Neural progenitor cell (in vitro differentiated cells): Measurements from ENCODE around the gene ADH1C. TPM values are rescaled to one million over a fixed set of nuclear protein-coding genes. Genes with fewer than 3 reads are reported as not detected.
"Not testable (repeated sequence)": the region's sequence is repeated elsewhere in the genome, so short reads cannot be mapped to it uniquely, and the experiment has no call there.

Experiments
- DNase-seq: peaks from one replicate; pipeline ENCODE4 v3.0.0-alpha.2; 2016; ENCODE audit warnings: low spot score
- H2AFZ ChIP-seq: fragments of 200-600 bp; sonication (generic); replicated peaks from 2 replicates; pipeline ENCODE4 v1.6.1; 2016; ENCODE audit warnings: antibody characterized with exemption
- H3F3A ChIP-seq: fragments of 200-600 bp; sonication (generic); 2 replicates; pipeline ENCODE4 v1.6.1; 2016; ENCODE audit warnings: antibody characterized with exemption, low read depth
- H3K27ac ChIP-seq: fragments of 200-600 bp; sonication (generic); 2 replicates; pipeline ENCODE4 v1.5.1; 2016; ENCODE audit warnings: mild to moderate bottlenecking
- H3K27me3 ChIP-seq: fragments of 200-600 bp; sonication (generic); 2 replicates; pipeline ENCODE4 v1.6.1; 2016; ENCODE audit warnings: mild to moderate bottlenecking, moderate library complexity
- H3K36me3 ChIP-seq: fragments of 200-600 bp; sonication (generic); 2 replicates; pipeline ENCODE4 v1.5.1; 2016
- H3K4me1 ChIP-seq: fragments of 200-600 bp; sonication (generic); 2 replicates; pipeline ENCODE4 v1.6.1; 2016; ENCODE audit warnings: mixed run types
- H3K4me2 ChIP-seq: fragments of 200-600 bp; sonication (generic); 2 replicates; pipeline ENCODE4 v1.6.1; 2016
- H3K4me3 ChIP-seq: fragments of 200-600 bp; sonication (generic); 2 replicates; pipeline ENCODE4 v1.5.1; 2016
- H3K79me2 ChIP-seq: fragments of 200-600 bp; sonication (generic); 2 replicates; pipeline ENCODE4 v1.6.1; 2016; ENCODE audit warnings: low read depth
- H3K9ac ChIP-seq: fragments of 200-600 bp; sonication (generic); 2 replicates; pipeline ENCODE4 v1.6.1; 2016
- H3K9me3 ChIP-seq: fragments of 200-600 bp; sonication (generic); 2 replicates; pipeline ENCODE4 v1.5.1; 2016; ENCODE audit warnings: low read depth
- H4K20me1 ChIP-seq: fragments of 200-600 bp; sonication (generic); 2 replicates; pipeline ENCODE4 v1.6.1; 2016; ENCODE audit warnings: low read depth
- H3K27ac Mint-ChIP-seq: 3 replicates; pipeline ENCODE4 v1.8.0; 2021; ENCODE audit warnings: mixed read lengths
- H3K27me3 Mint-ChIP-seq: 2 replicates; pipeline ENCODE4 v1.8.0; 2022; ENCODE audit warnings: low read depth, mild to moderate bottlenecking, inconsistent platforms, moderate library complexity, mixed read lengths; ENCODE audit not compliant: insufficient read depth
- H3K36me3 Mint-ChIP-seq: 3 replicates; pipeline ENCODE4 v1.8.0; 2021; ENCODE audit warnings: mixed read lengths
- H3K4me1 Mint-ChIP-seq: 3 replicates; pipeline ENCODE4 v1.8.0; 2021; ENCODE audit warnings: mixed read lengths
- H3K4me3 Mint-ChIP-seq: 3 replicates; pipeline ENCODE4 v1.8.0; 2021; ENCODE audit warnings: mild to moderate bottlenecking, moderate library complexity, mixed read lengths
- H3K9me3 Mint-ChIP-seq: 3 replicates; pipeline ENCODE4 v1.8.0; 2020; ENCODE audit warnings: mixed read lengths
- CTCF ChIP-seq: fragments of 200-600 bp; sonication (generic); IDR thresholded peaks from 2 replicates; pipeline ENCODE4 v1.5.1; 2017; ENCODE audit warnings: antibody characterized with exemption, mild to moderate bottlenecking
- EZH2 ChIP-seq: fragments of 200-600 bp; sonication (generic); IDR thresholded peaks from 2 replicates; pipeline ENCODE4 v1.6.1; 2017; ENCODE audit warnings: antibody characterized with exemption, mild to moderate bottlenecking, moderate library complexity
- EZH2phosphoT487 ChIP-seq: fragments of 200-600 bp; sonication (generic); IDR thresholded peaks from 2 replicates; pipeline ENCODE4 v1.6.1; 2017; ENCODE audit warnings: antibody characterized with exemption
- total RNA-seq: library from RNA; depleted of rRNA; stranded (reverse); fragments of >200 nt; gene quantifications from 2 replicates; pipeline ENCODE4 v1.2.3, GENCODE V29; 2015; ENCODE audit warnings: low replicate concordance

ADH1C gene
- total RNA-seq, 1 donor from 2014 or later: not detected

GRCh38 chr4:99323756-99324155 is 28.8 kb downstream of the ADH1C start:
- Histone ChIP-seq H3K9ac (no peak overlapping the region), H3K9me3 (no peaks in the 10 kb centered on the region), H4K20me1 (no peaks in the 10 kb centered on the region), H3K4me3 (no peak overlapping the region), H2AFZ (no peak overlapping the region), H3K36me3 (no peaks in the 10 kb centered on the region), H3F3A (peaks cover 6% of the 10 kb centered on the region), H3K27me3 (no peaks in the 10 kb centered on the region), H3K27ac (no peak overlapping the region), H3K79me2 (no peaks in the 10 kb centered on the region), H3K4me2 (no peak overlapping the region), H3K4me1 (peaks cover 11% of the 10 kb centered on the region)
- Mint-ChIP-seq H3K27ac (no peak overlapping the region), H3K4me1 (peaks cover 10% of the 10 kb centered on the region), H3K36me3 (no peaks in the 10 kb centered on the region), H3K9me3 (peaks cover 3% of the 10 kb centered on the region), H3K27me3 (no peaks in the 10 kb centered on the region), H3K4me3 (no peak overlapping the region)
- no peak for DNase-seq
- TF ChIP-seq EZH2 (no peak), CTCF (no peak), EZH2phosphoT487 (no peak)

GRCh38 chr4:99321241-99322191 is 31.0 kb downstream of the ADH1C start, which contains the start of gene ADH1B:
Gene ADH1B, minus strand, starts transcription at chr4:99321401. Its CDS starts 70 bp downstream, at chr4:99321331.
- peak; percentile 70 for DNase-seq
- Histone ChIP-seq H4K20me1 (no peaks in the 10 kb centered on the region), H3K4me3 (no peak within 1 kb of the TSS), H3K9me3 (no peaks in the 10 kb centered on the region), H3F3A (peaks cover 6% of the 10 kb centered on the region), H3K27ac (peak within 1 kb of the TSS; percentile 27), H3K36me3 (no peaks in the 10 kb centered on the region), H3K27me3 (no peaks in the 10 kb centered on the region), H3K79me2 (no peaks in the 10 kb centered on the region), H3K4me2 (peak within 1 kb of the TSS; percentile 54), H3K9ac (no peak within 1 kb of the TSS), H3K4me1 (peaks cover 11% of the 10 kb centered on the region), H2AFZ (peak within 1 kb of the TSS; percentile 75)
- Mint-ChIP-seq H3K4me3 (no peak within 1 kb of the TSS), H3K4me1 (peaks cover 10% of the 10 kb centered on the region), H3K9me3 (peaks cover 3% of the 10 kb centered on the region), H3K36me3 (no peaks in the 10 kb centered on the region), H3K27me3 (no peaks in the 10 kb centered on the region), H3K27ac (peak within 1 kb of the TSS; percentile 35)
- TF ChIP-seq EZH2phosphoT487: no peak
- no peak for TF ChIP-seq EZH2
- TF ChIP-seq CTCF: no peak

- H3K4me1 ChIP-seq: peaks cover 11% of the 10 kb centered on the region
- H3K4me3 Mint-ChIP-seq, H3K4me2 ChIP-seq, H3K27me3 ChIP-seq, H3K36me3 ChIP-seq, H3K36me3 Mint-ChIP-seq, H3K9me3 Mint-ChIP-seq, H3K79me2 ChIP-seq, H2AFZ ChIP-seq, H4K20me1 ChIP-seq, H3K27ac Mint-ChIP-seq, DNase-seq, H3K27me3 Mint-ChIP-seq, H3K9ac ChIP-seq, H3K9me3 ChIP-seq, H3K27ac ChIP-seq, H3F3A ChIP-seq, H3K4me3 ChIP-seq: not testable (repeated sequence)
- H3K4me1 Mint-ChIP-seq: peaks cover 13% of the 10 kb centered on the region
Measured at GRCh38 chr4:99317811-99318210, 34.7 kb downstream of the ADH1C start.

- Mint-ChIP-seq H3K36me3 (no peaks in the 10 kb centered on the region), H3K4me1 (peaks cover 13% of the 10 kb centered on the region), H3K9me3 (no peaks in the 10 kb centered on the region), H3K27me3 (peaks cover 2% of the 10 kb centered on the region), H3K4me3 (no peak overlapping the region), H3K27ac (no peak overlapping the region)
- Histone ChIP-seq H2AFZ (no peak overlapping the region), H3K4me3 (no peak overlapping the region), H3K9me3 (no peaks in the 10 kb centered on the region), H3K9ac (no peak overlapping the region), H3K79me2 (no peaks in the 10 kb centered on the region), H3K27ac (no peak overlapping the region), H3F3A (peaks cover 6% of the 10 kb centered on the region), H3K27me3 (no peaks in the 10 kb centered on the region), H3K36me3 (no peaks in the 10 kb centered on the region), H3K4me1 (peaks cover 11% of the 10 kb centered on the region), H3K4me2 (no peak overlapping the region), H4K20me1 (no peaks in the 10 kb centered on the region)
- DNase-seq: no peak
- TF ChIP-seq EZH2 (no peak), CTCF (no peak), EZH2phosphoT487 (no peak)
Measured at GRCh38 chr4:99317354-99317753, 35.2 kb downstream of the ADH1C start.
